Cerebellar nuclear complex (tissue), 1 donor: Measurements from ENCODE around the gene FCGR3A.
"Not testable (repeated sequence)": the region's sequence is repeated elsewhere in the genome, so short reads cannot be mapped to it uniquely, and the experiment has no call there.

Source experiments
- DNase-seq, 2 experiments: peaks; one replicate each; lab custom pipeline; 2025; lab: John Stamatoyannopoulos, UW

Gene FCGR3A

DNA sequence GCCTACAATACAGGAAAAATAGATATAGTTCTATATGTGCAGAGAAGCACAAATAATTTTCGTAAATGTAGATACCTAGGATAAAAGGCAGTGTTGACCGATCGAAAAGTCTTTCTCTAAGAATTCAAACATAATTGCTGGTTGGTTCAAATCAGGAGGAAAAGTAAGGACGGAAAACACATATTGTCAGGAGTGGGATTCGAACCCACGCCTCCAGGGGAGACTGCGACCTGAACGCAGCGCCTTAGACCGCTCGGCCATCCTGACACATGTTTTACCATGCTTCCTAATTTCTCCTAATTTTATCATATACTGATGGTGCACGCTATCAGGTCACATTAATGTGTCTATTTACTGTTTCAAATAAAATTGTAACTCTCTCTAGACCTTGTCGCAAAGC, 19.5 kb downstream of the FCGR3A start:
- DNase-seq, result peak in 1 of 2 experiments; percentile 31

DNA sequence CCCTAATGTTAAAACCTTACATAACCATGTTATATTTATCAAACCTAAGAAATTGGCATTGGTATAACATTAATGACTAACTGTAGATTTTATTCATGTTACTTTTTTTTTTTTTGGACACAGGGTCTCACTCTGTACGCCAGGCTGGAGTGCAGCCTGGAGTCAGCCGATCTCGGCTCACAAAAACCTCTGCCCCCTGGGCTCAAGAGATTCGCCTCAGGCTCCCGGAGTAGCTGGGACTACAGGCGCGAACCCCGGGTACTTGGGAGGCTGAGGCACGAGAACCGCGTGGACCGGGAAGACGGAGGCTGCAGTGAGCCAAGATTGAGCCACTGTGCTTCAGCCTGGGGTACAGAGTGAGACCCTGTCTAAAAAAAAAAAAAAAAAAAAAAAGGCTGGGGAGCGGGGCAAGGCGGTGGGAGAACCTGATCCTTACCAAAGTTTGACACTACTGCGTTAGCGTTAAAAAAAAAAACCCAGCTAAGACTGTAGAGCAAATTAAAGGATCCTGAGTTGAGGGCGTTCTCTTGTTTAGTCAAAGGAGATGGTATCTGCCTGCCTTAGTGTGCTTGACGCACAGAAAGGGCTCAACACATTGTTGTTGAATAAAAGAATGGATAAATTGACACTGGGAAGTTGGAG, 20.0 kb downstream of the FCGR3A start:
- DNase-seq, result not testable (repeated sequence)

DNA sequence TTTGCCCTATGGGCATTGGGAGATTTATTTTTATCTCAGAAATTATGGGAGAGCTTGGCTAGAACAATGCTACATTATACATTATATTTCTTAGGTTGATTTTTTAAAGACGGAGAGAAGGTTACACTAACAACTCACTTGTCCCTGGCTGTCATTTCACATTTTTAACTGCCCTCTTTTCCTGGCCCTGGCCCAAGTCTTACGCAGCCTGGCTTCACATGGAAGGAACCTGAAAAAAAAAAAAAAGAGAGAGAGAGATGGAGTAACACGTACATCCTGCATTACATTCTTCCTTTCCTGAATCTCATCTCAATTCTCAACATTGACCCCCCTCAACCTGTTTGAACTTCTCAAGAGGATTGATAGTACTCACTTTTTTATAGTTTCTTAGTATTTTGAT, 21.1 kb downstream of the FCGR3A start:
- peak in 1 of 2 experiments; percentile 0 for DNase-seq

DNA sequence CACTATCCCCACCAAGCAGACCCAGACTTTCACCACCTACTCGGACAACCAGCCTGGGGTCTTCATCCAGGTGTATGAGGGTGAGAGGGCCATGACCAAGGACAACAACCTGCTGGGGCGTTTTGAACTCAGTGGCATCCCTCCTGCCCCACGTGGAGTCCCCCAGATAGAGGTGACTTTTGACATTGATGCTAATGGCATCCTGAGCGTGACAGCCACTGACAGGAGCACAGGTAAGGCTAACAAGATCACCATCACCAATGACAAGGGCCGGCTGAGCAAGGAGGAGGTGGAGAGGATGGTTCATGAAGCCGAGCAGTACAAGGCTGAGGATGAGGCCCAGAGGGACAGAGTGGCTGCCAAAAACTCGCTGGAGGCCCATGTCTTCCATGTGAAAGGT, 23.7 kb downstream of the FCGR3A start:
- DNase-seq, result not testable (repeated sequence)

DNA sequence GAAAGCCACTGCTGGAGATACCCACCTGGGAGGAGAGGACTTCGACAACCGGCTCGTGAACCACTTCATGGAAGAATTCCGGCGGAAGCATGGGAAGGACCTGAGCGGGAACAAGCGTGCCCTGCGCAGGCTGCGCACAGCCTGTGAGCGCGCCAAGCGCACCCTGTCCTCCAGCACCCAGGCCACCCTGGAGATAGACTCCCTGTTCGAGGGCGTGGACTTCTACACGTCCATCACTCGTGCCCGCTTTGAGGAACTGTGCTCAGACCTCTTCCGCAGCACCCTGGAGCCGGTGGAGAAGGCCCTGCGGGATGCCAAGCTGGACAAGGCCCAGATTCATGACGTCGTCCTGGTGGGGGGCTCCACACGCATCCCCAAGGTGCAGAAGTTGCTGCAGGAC, 24.3 kb downstream of the FCGR3A start:
- not testable (repeated sequence) for DNase-seq

DNA sequence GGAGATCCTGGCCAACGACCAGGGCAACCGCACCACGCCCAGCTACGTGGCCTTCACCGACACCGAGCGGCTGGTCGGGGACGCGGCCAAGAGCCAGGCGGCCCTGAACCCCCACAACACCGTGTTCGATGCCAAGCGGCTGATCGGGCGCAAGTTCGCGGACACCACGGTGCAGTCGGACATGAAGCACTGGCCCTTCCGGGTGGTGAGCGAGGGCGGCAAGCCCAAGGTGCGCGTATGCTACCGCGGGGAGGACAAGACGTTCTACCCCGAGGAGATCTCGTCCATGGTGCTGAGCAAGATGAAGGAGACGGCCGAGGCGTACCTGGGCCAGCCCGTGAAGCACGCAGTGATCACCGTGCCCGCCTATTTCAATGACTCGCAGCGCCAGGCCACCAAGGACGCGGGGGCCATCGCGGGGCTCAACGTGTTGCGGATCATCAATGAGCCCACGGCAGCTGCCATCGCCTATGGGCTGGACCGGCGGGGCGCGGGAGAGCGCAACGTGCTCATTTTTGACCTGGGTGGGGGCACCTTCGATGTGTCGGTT, 24.8 kb downstream of the FCGR3A start:
- not testable (repeated sequence) for DNase-seq

DNA sequence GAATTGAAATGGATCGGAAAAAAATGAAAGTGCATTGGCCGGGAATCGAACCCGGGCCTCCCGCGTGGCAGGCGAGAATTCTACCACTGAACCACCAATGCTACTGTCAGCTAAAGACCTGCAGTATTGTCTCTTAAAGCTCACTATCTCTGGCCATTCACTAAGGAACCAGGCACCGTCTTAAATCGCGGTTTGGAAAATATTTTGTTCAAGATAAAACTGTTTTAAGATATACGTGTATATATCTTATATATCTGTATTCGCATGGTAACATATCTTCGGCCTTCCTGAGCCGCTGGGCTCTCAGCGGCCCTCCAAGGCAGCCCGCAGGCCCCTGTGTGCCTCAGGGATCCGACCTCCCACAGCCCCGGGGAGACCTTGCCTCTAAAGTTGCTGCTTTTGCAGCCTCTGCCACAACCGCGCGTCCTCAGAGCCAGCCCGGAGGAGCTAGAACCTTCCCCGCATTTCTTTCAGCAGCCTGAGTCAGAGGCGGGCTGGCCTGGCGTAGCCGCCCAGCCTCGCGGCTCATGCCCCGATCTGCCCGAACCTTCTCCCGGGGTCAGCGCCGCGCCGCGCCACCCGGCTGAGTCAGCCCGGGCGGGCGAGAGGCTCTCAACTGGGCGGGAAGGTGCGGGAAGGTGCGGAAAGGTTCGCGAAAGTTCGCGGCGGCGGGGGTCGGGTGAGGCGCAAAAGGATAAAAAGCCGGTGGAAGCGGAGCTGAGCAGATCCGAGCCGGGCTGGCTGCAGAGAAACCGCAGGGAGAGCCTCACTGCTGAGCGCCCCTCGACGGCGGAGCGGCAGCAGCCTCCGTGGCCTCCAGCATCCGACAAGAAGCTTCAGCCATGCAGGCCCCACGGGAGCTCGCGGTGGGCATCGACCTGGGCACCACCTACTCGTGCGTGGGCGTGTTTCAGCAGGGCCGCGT, 25.5 kb downstream of the FCGR3A start, which contains the start of gene HSPA6:
Gene HSPA6, plus strand, starts transcription at position 724 of the 925 bp plus-strand sequence. Its CDS starts 119 bp downstream, at position 843.
- peak; percentile 23 to 51 for DNase-seq

DNA sequence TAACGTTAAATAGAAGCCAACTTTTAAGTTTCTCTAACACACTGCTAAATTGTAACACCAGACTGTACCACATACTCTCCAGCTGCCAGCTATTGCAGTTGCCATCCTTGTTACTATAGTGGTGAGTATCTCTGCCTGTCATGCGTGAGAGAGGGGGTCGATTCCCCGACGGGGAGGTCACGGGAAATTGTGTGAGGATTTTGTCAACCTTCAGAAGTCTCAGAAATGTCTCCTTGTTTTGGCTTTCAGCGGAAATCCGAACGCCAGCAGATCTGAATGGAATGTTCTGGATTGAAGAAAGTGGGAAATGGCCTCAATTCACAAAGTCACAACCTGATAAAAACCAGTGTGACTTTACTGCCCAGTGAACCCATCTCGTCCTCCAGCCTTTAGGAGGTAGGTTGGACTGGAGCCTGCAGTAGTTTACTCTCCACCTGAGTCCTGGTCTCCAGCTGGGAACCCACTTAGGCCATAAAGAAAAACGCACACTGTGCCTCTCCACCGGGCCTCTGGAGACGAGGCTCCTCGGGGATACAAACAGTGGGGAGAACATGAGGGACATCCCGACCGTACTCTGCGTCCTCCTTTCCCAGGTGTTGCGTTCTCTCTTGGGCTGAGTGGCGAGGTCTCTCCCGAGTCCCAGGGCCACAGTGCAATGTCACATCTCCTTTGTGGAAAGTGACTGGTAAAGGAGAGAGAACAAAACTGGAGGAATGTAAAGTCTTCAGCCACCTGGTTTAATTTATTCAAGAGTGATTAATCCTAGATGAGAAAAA, 26.4 kb downstream of the FCGR3A start:
- peak in 1 of 2 experiments; percentile 33 for DNase-seq

DNA sequence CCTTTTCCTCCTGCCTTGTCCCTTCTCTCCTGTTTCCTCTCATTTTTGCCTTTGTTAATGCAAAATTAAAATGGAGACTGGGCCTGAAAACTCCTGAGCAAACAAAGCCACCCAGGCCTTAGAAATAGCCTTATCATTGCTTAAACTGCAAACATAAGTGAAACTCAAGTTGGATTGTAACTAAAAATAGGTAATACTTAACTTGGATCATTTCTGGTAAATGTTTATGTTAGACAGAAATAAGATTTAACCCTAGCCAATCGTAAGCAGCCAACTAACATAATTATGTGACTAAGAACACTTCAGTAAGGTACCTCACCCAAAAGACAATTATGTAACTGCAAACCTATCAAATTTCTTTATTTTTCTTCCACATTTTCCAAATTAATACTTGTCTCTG, 35.7 kb downstream of the FCGR3A start:
- not testable (repeated sequence) for DNase-seq

DNA sequence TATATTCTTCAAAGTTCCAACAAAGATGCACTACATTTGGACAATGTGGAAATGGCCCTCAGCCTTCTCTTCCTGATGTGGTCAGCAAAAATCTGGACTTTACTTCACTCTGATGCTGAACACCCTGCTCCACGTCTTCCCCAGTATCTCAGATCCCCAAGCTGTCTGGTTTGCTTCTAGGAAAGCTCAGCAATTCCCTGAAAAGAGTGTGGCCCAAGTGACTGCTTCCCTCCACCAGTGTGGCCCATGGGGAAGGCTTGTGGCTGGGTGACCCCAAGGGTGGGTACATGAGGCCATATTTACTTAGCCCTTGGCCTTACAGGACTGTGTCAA, 36.2 kb downstream of the FCGR3A start:
- DNase-seq, result not testable (repeated sequence)

DNA sequence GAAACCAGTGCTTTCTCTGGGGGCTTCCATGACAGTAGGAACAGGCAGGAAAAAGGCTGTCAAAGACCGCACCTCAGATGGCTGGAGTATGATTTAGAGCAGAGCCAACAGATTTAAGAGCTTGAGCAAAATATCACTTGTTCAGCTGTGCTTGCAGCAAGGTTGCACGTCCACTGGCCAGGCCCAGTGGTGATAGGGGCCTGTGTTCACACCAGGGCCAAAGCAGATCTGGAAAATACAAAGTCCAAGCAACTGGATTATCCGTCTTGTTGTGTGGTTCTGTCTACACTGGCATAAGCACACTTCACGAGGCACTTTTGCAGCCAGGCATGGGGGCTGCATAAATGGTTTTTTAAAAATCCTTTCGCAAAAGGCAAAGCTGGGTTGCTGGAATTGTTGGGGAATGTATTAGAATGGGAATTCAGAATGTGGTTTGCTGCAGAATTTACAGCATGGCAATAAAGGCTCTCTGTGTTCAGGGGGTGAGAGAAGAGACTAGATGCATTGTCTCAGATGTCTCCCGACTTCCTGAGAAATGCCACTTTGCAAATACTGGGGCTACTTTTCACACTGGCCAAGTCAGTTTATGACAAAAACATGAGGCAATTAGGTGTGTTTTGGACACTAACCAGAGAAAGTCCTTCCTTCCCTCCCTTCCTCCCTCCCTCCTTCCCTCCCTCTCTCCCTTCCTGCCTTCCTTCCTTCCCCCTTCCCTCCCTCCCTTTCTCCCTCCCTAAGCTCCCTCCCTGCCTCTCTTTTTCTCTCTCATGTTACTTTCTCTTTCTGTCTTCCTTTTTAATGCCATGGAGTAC, 36.8 kb downstream of the FCGR3A start:
- not testable (repeated sequence) for DNase-seq

DNA sequence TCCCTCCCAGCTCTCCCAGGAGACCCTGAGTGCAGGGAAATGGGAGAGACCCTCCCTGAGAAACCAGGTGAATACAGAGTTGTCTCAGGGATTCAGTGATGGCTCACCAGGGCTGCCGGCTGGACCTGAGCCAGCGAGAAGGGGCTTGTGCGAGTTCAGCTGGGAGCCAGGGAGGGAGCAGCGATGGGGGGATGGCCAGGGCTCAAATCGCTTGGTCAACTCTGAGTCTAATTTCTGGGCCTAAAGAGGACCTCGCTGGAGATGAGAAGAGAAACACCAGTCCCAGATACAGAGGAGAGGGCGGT, 37.9 kb downstream of the FCGR3A start:
- no peak for DNase-seq

DNA sequence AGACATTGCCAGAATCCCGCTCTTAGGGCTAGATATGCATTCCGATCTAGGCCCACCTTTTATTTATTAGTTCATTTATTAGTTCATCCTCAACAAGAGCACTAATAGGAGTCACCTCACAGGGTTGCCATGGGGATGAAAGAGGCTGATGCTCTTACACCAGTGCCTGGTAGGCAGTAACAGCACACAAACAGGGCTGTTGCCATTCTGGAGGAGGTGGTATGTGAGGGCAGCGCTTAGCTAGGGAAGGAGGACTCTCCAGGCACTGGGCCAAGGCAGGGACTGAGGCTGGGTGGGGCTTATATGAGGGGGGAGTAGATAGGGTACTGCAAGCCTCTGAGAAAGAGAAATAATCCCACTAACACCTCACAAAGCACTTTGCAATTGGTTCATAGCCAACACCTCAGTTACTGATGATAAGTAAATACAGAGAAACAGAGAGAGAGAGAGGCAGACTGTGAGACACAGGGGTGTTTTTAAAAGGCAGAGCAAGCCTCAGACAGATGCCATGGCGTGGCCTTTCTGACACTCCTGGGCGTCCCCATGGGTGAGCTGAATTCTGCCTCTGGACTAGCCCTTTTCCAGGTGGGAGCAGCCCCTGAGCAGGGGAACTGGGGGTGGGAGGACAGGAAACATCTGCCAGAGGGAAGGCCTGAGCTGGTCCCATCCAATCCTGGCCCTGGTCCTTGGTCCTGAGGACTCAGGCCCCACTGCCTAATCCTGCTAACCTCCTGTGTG, 38.4 kb downstream of the FCGR3A start:
- no peak for DNase-seq

DNA sequence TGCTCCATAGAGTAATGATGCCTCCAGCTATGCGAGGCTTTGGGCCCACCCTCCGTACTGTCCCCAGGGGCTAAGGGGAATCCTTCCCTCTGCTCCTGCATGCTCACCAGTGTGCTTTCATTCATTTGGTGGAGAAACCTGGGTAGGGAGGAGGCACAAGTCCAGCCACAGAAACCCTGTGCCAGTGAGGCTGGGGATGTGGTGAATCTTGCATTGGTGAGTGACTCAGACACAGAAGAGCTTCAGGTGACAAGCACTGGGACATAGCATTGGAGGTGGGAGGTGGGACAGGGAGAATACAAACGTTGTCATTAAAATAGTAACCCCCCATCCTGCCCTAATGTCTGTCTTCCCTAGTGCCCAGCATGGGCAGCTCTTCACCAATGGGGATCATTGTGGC, 39.1 kb downstream of the FCGR3A start:
- DNase-seq, result no peak

DNA sequence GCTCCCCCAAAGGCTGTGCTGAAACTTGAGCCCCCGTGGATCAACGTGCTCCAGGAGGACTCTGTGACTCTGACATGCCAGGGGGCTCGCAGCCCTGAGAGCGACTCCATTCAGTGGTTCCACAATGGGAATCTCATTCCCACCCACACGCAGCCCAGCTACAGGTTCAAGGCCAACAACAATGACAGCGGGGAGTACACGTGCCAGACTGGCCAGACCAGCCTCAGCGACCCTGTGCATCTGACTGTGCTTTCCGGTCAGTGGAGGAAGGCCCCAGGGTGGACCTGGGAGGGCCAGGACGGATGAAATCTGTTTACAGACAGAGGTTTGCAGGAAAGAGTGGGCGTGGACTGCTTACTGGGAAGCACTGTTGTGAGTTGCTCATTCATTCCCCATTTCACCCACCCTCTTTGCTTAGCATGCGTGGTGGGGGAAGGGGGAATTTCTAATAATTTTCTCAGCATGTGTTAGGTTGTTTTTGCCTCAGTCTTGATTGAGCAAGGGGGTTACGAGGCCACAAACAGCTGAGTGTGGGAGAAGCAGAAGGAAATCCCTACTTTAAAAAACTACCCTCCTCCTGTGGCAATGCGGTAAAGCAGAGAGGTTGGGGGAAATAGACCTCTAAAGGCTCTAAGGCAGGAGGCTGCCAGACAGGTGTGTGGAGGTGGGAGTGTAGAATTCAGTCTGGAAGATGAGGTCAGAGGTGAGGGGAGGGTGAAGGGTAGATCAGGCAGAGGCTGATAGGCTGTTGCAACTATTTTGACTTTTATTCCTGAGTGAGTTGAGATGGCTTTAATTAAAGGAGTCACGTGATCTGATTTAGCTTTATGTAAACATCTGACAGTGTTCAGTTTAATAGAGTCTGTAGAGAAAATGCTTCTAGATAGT, 43.0 kb downstream of the FCGR3A start:
- DNase-seq, result no peak

DNA sequence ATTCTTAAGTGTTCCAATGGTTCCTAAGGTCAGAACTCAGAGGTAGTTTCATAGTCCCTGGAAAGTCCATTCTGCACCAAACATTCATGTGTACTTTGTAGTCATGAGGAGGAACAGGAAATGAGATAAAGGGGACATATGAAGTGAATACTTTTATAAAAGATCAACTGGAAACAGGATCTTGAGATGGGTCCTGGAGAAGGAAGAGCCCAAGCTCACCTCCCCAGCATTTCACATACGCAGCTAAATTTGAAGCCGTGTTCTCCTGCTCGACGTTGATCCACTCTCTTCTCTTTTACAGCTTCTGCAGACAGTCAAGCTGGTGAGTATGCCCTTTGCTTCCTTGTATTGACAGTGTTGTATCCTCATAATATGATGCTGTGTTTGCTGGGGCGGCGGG, 43.9 kb downstream of the FCGR3A start:
- no peak for DNase-seq

DNA sequence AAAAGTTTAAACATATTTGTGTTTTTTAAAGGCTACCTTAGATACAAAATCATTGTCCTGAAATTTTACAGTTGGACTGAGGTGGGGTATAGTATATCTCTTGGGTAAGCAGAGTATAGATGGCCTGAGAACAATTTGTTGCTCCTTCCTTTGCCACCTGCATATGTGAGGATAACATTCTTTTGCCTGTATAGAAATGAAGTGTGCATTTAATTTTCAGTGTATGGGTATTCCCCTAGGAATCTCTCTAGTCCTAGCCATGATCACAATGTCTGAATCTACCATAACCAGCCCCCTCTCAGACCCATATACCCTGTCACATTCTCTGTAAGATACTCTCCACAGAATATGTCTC, 46.2 kb downstream of the FCGR3A start:
- no peak for DNase-seq

DNA sequence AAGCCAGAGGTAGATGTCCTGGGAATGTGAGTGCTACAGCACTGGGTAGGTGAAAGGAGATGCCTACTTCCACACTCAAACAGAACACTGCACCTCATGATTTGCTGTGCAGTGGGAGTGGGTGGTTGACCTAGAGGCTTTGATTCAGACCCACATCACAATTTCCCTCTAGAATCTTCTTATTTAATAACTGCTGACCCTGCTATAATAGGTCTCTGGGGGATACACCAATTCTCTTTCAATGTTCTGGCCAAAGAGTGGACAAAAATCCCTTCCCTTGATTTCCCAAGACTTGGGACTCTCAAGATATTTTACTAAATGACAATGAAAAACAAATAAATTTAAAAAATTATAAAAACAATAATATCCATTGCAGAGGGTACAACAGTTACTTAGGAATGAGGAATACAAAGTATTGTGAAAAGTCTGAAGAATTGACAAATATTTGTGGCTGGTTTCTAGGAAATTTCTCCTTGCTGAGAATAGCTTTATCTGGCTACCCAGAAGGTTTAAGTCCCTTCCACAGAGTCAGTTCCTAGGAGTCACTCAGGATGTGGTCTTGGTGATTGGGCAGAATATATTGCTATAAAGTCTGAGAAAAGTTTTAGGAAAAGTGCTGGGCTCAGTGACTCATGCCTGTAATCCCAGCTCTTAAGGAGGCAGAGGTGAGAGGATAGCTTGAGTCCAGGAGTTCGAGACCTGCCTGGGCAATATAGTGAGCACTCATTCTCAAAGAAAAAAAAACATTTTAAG, 46.8 kb downstream of the FCGR3A start:
- no peak for DNase-seq

DNA sequence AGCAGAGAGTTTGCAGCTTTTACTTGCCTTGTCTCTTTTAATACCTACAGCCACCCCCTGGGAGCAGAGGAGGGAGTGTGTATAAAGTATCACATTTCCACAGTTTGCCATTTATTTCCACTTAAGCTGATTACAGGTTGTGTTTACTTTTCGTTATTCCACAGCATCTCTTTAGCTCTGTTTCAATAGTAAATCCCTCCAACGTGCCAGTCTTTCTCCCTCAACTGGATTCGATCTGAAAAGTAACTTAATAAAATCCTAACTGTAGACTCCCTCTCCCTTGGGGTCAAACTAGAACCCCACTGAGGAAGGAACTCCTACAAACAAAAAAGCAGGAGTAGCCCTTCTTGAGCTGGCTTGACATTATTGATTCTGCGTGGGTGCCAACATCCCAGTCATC, 47.4 kb downstream of the FCGR3A start:
- no peak for DNase-seq
